Activated T-cell treated with anti-CD3 and anti-CD28 coated beads, Interleukin-2, amount 50 U/mL, for 72 hours (primary cell): ENCODE results near the gene CD72. TPM values are rescaled to one million over a fixed set of nuclear protein-coding genes. Genes with fewer than 3 reads are reported as not detected.

ENCODE experiments used
- ATAC-seq, 2 donors: fragments of 150-1000 bp; cut with Tn5 transposase; replicated peaks in 1 of 2; 2 replicates each; pipeline ENCODE4 v1.10.0; 2021; ENCODE audit warnings: moderate library complexity in 2 of 2, mild to moderate bottlenecking in 1 of 2
- DNase-seq, 2 donors: peaks; one replicate each; pipeline ENCODE4 v3.0.0; 2021 to 2022; ENCODE audit warnings: mixed read lengths in 1 of 2
- H3K27ac Mint-ChIP-seq: one replicate; pipeline ENCODE4 v1.8.0; 2022; ENCODE audit warnings: mild to moderate bottlenecking, moderate library complexity, mixed read lengths
- H3K27me3 Mint-ChIP-seq: one replicate; pipeline ENCODE4 v1.8.0; 2022; ENCODE audit warnings: low read depth, mixed read lengths
- H3K36me3 Mint-ChIP-seq, 2 donors: one replicate each; pipeline ENCODE4 v1.8.0; 2022; ENCODE audit warnings: mixed read lengths in 2 of 2, mild to moderate bottlenecking in 1 of 2; ENCODE audit not compliant: insufficient read depth in 2 of 2
- H3K4me1 Mint-ChIP-seq: one replicate; pipeline ENCODE4 v1.8.0; 2022; ENCODE audit warnings: low read depth, mixed read lengths
- H3K4me3 Mint-ChIP-seq, 2 donors: one replicate each; pipeline ENCODE4 v1.8.0; 2022; ENCODE audit warnings: mild to moderate bottlenecking in 2 of 2, mixed read lengths in 2 of 2, moderate library complexity in 2 of 2
- H3K9me3 Mint-ChIP-seq, 2 donors: one replicate each; pipeline ENCODE4 v1.8.0; 2022; ENCODE audit warnings: mixed read lengths in 2 of 2
- total RNA-seq, 2 donors: library from RNA; stranded (reverse); gene quantifications; one replicate each; pipeline ENCODE4 v1.2.3, GENCODE V29; 2022

CD72 gene, protein sequence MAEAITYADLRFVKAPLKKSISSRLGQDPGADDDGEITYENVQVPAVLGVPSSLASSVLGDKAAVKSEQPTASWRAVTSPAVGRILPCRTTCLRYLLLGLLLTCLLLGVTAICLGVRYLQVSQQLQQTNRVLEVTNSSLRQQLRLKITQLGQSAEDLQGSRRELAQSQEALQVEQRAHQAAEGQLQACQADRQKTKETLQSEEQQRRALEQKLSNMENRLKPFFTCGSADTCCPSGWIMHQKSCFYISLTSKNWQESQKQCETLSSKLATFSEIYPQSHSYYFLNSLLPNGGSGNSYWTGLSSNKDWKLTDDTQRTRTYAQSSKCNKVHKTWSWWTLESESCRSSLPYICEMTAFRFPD
- total RNA-seq: 10 to 100 TPM; 28.7 to 31.9 TPM

DNA sequence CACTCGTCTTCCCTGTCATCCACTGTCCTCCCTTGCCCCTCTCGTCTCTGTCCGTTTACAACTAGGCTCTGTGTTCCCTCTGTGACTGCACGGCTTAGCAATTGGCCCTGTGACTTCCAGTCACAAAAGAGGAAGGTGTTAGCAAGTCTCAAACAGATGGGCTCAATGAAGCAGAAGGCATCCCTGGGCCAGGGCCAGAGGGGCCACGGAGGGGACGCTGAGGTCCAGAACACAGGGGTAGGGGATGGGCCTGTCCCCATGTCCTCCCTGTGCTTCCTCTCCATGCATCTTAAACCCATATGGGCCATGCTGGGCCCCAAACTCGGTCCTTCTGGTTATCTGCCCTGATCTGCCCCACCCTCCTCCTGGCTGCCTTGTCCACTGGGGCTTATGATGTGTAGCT lies at the start of gene CD72:
Gene CD72, minus strand, starts transcription at position 89 of the 403 bp plus-strand sequence. CDS start 110 bp downstream, outside the sequence.
- peaks cover 46% of the 10 kb centered on the region for H3K4me1 Mint-ChIP-seq
- H3K27me3 Mint-ChIP-seq: no peaks in the 10 kb centered on the region
- H3K27ac Mint-ChIP-seq: peak within 1 kb of the TSS; percentile 92
- H3K36me3 Mint-ChIP-seq: no peaks in the 10 kb centered on the region
- ATAC-seq (no peak), DNase-seq (no peak)
- H3K4me3 Mint-ChIP-seq: peak within 1 kb of the TSS; percentile 90 to 93
- H3K9me3 Mint-ChIP-seq: no peaks in the 10 kb centered on the region

DNA sequence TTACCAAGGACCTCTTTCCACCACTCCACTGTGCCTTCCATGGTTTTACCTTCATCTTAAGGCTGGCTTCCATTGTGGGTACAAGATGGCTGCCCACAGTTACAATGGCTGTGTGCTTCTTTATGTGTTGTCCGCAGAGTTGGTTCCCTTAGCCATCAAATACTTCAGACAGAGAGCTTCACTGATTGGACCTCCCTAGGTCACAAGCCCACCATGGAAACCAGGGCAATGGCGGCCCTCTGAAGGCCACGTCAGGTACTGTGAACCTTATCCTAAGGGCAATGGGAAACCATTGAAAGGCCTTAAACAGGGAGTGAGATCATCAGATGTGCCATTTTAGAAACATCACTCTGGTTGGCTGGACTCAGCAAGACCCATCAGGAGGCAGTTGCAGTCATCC lies 49.7 kb upstream of the CD72 start:
- ATAC-seq: no peak

DNA sequence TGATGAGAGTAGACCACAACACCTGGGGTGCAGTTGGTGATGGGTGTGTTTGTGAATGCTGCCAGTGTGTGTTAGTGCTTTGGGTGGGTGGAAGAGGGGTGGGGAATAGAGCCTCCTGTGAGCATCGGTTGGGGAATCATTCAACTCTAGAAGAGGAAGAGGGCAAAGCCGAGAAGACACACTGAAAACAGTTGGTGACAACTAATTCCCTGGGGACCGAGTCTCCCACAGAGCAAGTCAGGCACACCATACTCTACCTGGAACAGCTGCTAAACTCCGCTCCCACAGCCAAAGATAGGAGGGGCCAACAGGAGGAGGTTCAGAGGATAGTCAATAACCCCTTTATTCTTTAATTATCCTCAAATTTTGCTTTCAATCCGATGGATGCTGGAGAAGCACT lies 48.3 kb upstream of the CD72 start:
- H3K36me3 Mint-ChIP-seq: peaks cover 0 to 6% of the 10 kb centered on the region in 2 donors
- peaks cover 44% of the 10 kb centered on the region for H3K4me1 Mint-ChIP-seq
- ATAC-seq: no peak
- no peak overlapping the region for H3K4me3 Mint-ChIP-seq
- H3K27me3 Mint-ChIP-seq: no peaks in the 10 kb centered on the region
- H3K9me3 Mint-ChIP-seq: peaks cover 5% of the 10 kb centered on the region in 2 donors
- H3K27ac Mint-ChIP-seq: no peak overlapping the region
- no peak for DNase-seq

More for the DNA sequence above, 49.7 kb upstream of the CD72 start:
- Mint-ChIP-seq H3K9me3 (peaks cover 5% of the 10 kb centered on the region in 2 donors), H3K27ac (no peak overlapping the region), H3K27me3 (no peaks in the 10 kb centered on the region), H3K36me3 (no peaks in the 10 kb centered on the region), H3K4me3 (no peak overlapping the region), H3K4me1 (peaks cover 30% of the 10 kb centered on the region)
- no peak for DNase-seq

DNA sequence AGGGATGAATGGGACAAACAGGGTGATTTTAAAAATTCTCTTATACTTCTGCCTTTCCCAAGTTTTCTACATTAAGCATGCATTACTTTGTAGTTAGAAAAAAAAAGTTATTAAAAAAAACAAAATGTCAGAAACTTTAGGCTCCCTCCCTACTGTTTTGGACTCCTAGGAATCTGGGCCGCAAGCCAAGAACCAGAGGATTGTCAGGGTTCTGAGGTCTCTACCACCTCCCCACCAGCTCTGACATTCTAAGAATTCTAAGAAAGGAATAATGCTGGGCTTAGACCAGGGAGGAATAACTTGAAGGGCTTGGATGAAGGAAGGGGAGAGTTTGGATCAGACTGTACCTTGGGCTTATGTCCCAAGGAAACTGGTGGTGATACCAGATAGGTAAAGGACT lies 47.8 kb upstream of the CD72 start:
- ATAC-seq (no peak), DNase-seq (no peak)
- Mint-ChIP-seq H3K27me3 (no peaks in the 10 kb centered on the region), H3K4me3 (peak overlapping the region; percentile 91 to 96), H3K9me3 (peaks cover 5% of the 10 kb centered on the region in 2 donors), H3K4me1 (peaks cover 49% of the 10 kb centered on the region), H3K27ac (no peak overlapping the region), H3K36me3 (peaks cover 0 to 6% of the 10 kb centered on the region in 2 donors)

DNA sequence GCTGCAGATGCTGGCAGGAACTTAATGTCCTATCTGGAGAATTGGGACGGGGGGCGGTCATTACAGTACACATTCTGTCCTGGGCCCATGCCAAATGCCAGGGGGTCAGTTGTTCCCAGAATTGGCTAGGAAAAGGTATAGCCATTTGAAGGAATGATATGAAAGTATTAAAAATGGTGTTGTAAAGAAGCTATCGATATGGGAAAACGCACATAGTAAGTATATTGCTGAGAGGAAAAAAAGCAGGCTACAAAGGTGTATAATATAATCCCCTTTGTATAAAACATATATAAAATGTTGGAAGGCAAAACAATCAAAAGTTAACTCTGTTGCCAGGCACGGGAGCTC lies 47.2 kb upstream of the CD72 start:
- DNase-seq (no peak), ATAC-seq (no peak)
- Mint-ChIP-seq H3K4me1 (peaks cover 55% of the 10 kb centered on the region), H3K4me3 (peak overlapping the region; percentile 91 to 96), H3K9me3 (peaks cover 5% of the 10 kb centered on the region in 2 donors), H3K27ac (peak overlapping the region; percentile 86), H3K27me3 (no peaks in the 10 kb centered on the region), H3K36me3 (peaks cover 0 to 6% of the 10 kb centered on the region in 2 donors)

DNA sequence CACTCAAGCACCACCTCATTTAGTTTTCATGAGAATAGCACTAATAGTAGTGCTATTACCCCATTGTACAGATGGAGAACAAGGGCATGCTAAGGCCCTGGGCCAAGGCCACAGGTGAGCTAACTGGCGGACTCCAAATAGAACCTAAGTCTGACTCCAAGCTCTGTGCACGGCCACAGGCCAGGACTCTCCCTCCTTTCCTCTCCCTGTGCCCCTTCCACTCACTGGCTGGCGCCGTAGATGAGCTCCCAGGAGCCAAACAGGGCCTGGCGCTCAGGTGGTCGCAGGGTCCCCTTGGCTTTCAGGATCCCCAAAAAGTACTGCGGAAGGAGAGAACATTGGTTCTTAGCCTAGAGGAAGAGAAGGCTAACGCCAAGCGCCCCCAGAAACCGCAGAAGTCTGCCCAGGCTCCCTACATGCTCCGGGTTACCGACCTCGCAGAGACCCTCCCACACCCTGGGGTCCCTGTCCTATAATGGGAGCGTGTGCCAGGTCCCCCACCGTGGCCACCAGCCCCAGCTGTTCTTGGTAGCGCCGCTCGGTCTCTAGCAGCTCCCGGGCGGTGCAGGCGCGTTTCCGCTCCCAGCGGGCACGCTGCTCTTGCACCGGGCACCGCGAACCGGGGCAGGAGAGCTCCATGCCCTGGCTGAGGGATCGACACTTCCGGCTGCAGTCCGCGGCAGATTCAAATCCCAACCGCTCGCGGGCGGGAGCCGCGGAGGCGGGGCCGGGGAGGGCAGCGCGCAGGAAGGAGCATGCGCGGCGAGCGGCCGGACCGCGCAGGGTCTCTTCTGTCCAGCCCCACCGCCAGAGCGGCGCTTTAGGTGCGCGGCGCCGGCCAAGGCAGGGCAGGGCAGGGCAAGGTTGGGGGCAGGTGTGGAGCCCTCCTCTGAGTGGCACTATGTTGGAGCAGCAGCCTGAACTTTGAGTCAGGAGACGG lies 46.6 kb upstream of the CD72 start, which contains the start of gene ARHGEF39:
Gene ARHGEF39, minus strand, starts transcription at position 665 of the 940 bp plus-strand sequence. Its CDS starts 26 bp downstream, at position 639.
- Mint-ChIP-seq H3K4me1 (peaks cover 61% of the 10 kb centered on the region), H3K9me3 (peaks cover 5% of the 10 kb centered on the region in 2 donors)
- ATAC-seq: peak; percentile 90 to 94

DNA sequence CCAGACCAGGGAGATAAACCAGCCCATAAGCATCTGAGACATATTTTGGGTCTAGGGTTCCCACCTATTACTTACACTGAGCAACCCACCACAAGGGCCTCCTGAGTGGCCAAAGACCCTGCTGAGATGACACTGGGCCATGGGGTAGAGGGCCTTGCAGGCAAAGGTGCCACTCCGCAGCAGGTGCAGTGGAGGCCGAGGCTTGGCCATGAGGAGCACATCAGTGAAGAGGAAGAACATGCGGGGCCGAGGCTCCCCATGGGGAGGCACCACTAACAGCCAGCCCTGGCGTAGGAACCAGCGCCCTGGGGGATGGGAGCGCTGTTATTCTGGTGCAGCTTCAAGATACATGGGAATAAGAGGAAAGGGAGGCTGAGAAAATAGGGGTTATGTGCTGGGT lies 44.2 kb upstream of the CD72 start:
- H3K27ac Mint-ChIP-seq: peak overlapping the region; percentile 53
- peaks cover 0 to 2% of the 10 kb centered on the region in 2 donors for H3K9me3 Mint-ChIP-seq
- peaks cover 79% of the 10 kb centered on the region for H3K4me1 Mint-ChIP-seq
- peaks cover 4 to 9% of the 10 kb centered on the region in 2 donors for H3K36me3 Mint-ChIP-seq
- no peaks in the 10 kb centered on the region for H3K27me3 Mint-ChIP-seq
- DNase-seq (no peak), ATAC-seq (no peak)
- H3K4me3 Mint-ChIP-seq: peak overlapping the region; percentile 33 to 52

More for the DNA sequence above, 46.6 kb upstream of the CD72 start, which contains the start of gene ARHGEF39:
- H3K36me3 Mint-ChIP-seq: peaks cover 2 to 6% of the 10 kb centered on the region in 2 donors
- peak; percentile 81 to 88 for DNase-seq
- H3K27ac Mint-ChIP-seq: peak within 1 kb of the TSS; percentile 86
- no peaks in the 10 kb centered on the region for H3K27me3 Mint-ChIP-seq
- peak within 1 kb of the TSS; percentile 91 to 96 for H3K4me3 Mint-ChIP-seq

DNA sequence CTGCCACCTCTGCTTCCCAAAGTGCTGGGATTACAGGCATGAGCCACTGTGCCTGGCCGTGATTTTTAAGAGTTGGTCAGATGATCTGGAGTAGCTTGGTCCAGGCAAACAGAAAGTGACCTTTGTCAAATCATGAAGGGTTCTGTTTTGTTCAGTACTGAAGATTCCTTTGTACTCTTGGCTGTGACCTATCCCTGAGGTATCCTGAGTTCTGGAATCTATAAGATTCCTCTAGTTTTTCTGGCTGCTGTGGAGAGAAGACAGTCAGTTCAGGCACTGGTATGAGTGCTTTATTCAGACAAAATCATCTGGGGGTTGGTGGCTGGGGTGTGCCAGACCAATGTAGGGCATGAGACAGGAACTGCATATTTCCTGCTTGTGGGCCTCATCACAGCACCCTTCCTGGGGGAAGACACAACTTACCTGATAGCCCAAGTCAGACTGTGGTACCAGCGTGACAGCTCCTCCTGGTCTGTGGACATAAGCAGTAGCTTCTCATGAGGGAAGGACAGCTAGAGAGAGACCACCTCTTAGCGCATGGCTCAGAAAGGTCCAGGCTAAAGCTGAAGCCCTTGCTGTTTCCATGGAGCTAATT lies 43.6 kb upstream of the CD72 start:
- no peak for DNase-seq
- Mint-ChIP-seq H3K4me3 (peak overlapping the region in 1 of 2 donors; percentile 52), H3K27me3 (peaks cover 4% of the 10 kb centered on the region), H3K9me3 (no peaks in the 10 kb centered on the region), H3K36me3 (peaks cover 4 to 9% of the 10 kb centered on the region in 2 donors), H3K27ac (peak overlapping the region; percentile 53), H3K4me1 (peaks cover 85% of the 10 kb centered on the region)
- ATAC-seq: no peak

DNA sequence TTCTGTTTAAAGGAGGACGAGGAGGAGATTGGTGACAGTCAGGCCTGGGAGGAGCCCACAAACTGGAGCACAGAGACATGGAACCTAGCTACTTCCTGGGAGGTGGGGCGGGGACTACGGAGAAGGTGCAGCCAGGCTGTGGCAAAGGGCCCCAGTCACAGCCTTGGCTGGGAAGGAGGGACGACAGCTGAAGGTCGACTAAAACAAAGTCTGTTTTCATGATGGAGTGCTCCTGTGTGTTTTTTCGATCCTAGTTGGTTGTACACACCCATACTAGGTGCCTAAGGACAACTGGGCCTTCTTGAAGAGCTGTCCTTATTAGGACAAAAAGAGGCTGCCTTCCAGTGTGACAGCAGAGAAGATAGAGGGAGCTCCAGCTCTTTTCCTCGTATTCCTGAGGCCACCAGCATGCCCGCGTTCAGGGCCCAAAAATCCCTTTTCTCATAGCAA lies 42.8 kb upstream of the CD72 start:
- Mint-ChIP-seq H3K9me3 (no peaks in the 10 kb centered on the region), H3K4me1 (peaks cover 90% of the 10 kb centered on the region), H3K4me3 (peak overlapping the region in 1 of 2 donors; percentile 51), H3K36me3 (peaks cover 4 to 9% of the 10 kb centered on the region in 2 donors), H3K27me3 (peaks cover 4% of the 10 kb centered on the region), H3K27ac (no peak overlapping the region)
- ATAC-seq: no peak
- DNase-seq: no peak

DNA sequence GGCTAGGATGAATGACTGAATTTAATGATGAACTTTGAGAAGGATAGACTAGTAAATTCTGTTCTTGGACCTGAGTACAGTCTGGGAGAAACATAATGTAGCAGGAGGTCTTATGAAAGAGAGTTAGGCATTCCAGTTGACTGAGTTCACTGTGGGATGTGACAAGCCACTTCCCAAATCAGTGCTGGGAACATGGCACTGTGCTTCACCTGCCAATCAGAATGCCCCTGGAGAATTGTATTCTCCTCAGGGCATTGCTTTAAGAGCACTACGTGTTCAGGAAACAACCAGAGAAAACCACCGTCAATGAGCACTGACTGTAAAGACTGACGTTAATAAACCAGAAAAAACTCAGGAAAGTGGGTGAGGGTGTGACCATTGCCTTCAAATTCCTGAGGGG lies 41.1 kb upstream of the CD72 start:
- H3K9me3 Mint-ChIP-seq: no peaks in the 10 kb centered on the region
- H3K4me3 Mint-ChIP-seq: peak overlapping the region; percentile 91 to 93
- peaks cover 4 to 9% of the 10 kb centered on the region in 2 donors for H3K36me3 Mint-ChIP-seq
- peak overlapping the region; percentile 87 for H3K27ac Mint-ChIP-seq
- no peak for ATAC-seq
- peaks cover 4% of the 10 kb centered on the region for H3K27me3 Mint-ChIP-seq
- DNase-seq: no peak
- H3K4me1 Mint-ChIP-seq: peaks cover 80% of the 10 kb centered on the region

DNA sequence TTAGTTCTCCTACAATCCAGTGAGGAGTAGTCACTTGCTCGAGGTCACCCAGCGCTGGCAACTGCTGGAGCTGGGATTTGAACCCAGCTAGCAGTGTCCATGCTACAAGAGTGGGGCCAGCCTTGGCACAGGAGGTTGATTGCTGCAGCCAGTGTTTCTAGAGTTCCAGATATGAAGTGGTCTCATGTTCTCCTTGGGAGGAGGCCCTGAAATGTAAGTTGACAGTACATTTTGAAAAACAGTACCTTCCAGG lies 40.7 kb upstream of the CD72 start:
- H3K27ac Mint-ChIP-seq: peak overlapping the region; percentile 87
- ATAC-seq (no peak), DNase-seq (no peak)
- peaks cover 76% of the 10 kb centered on the region for H3K4me1 Mint-ChIP-seq
- H3K4me3 Mint-ChIP-seq: peak overlapping the region; percentile 91 to 93
- H3K27me3 Mint-ChIP-seq: peaks cover 4% of the 10 kb centered on the region
- H3K36me3 Mint-ChIP-seq: peaks cover 4 to 9% of the 10 kb centered on the region in 2 donors
- no peaks in the 10 kb centered on the region for H3K9me3 Mint-ChIP-seq

DNA sequence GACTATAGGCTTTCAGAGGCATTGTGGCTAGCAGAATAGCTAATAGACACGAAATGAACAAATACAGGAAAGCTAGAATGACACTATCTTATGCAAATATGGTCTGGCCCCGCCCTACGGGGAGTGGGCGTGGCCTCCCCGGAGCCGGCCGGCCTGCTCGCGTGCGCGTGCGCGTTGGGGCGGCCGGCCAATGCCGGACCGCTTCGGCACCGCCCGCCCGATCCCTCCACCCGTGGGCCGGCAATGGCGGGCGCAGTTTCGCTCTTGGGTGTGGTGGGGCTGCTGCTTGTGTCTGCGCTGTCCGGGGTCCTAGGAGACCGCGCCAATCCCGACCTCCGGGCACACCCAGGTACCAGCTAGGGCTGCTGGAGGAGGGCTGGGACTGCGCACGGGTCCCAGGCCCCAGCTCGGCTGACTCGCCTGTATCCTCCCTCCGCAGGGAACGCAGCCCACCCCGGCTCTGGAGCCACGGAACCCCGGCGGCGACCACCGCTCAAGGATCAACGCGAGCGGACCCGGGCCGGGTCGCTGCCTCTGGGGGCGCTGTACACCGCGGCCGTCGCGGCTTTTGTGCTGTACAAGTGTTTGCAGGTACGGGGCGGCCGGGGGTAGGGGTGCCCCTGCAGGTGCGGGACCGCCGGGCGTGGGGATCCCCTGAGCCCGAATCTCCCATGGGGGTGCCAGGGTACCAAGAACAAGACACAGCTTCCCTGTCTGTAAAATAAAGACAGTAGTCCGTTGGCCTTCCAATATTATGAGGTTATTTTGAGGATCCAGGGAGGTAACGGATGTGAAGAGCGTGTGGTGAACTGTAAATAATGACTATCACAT lies 40.1 kb upstream of the CD72 start, which contains the start of gene CCDC107:
Gene CCDC107, plus strand, starts transcription at position 156 of the 831 bp plus-strand sequence. Its CDS starts 88 bp downstream, at position 244.
- Mint-ChIP-seq H3K4me1 (peaks cover 74% of the 10 kb centered on the region), H3K4me3 (peak within 1 kb of the TSS; percentile 91 to 93), H3K36me3 (peaks cover 4 to 9% of the 10 kb centered on the region in 2 donors), H3K27me3 (peaks cover 4% of the 10 kb centered on the region), H3K27ac (peak within 1 kb of the TSS; percentile 100), H3K9me3 (no peaks in the 10 kb centered on the region)
- peak; percentile 66 to 72 for ATAC-seq
- DNase-seq: peak; percentile 86 to 90
